ENCODE data around the gene SLC4A8. TPM values are rescaled to one million over a fixed set of nuclear protein-coding genes. Genes with fewer than 3 reads are reported as not detected.

Gene SLC4A8
- total RNA-seq, 1 experiment from 2014 or later: 1.4 TPM

GRCh38 chr12:51424094-51424661 lies 453 bp upstream of the SLC4A8 start:
- H3K4me1 ChIP-seq (ENCODE audit: control insufficient read depth in 1 of 2, insufficient read depth in 2 of 2, low read length in 2 of 2): peaks cover 7 to 9% of the 10 kb centered on the region in 2 experiments; a peak in 2 of 4 replicates
- no peaks in the 10 kb centered on the region for H3K9me3 ChIP-seq (ENCODE audit: control insufficient read depth in 1 of 2, insufficient read depth in 1 of 2, low read depth in 1 of 2, low read length in 2 of 2)
- ATAC-seq: no peak
- no peak overlapping the region for H3K9ac ChIP-seq (ENCODE audit: low read length)
- H3K9me2 ChIP-seq (ENCODE audit: insufficient read depth): no peaks in the 10 kb centered on the region
- ChIA-PET CTCF (interaction anchor here (1.2 to 5.5 kb wide), 3 partner anchors 108 to 400 kb away, joined by 5 to 54 read pairs (median 6); no protein-coding TSS in a partner anchor), RAD21 (ENCODE audit: low non-redundant PET in 1 of 2, low total read pairs in 2 of 2, uncharacterized antibody in 2 of 2, unreplicated experiment in 2 of 2) (interaction anchor here in 1 of 2 experiments (0.7 kb wide), 1 partner anchor 201 kb away, joined by 3 read pairs; no protein-coding TSS in a partner anchor), POLR2A (no interaction called here)
- no peak overlapping the region for H3K27ac ChIP-seq (ENCODE audit: low read depth, low read length)
- intact Hi-C loops (cut with micrococcal nuclease): no loop called here
- peak overlapping the region in 1 of 2 experiments; percentile 51; a peak in 1 of 4 replicates for H3K4me3 ChIP-seq (replicated peaks in 1 of 2; ENCODE audit: low read depth in 1 of 2, low read length in 2 of 2)
- H4K20me1 ChIP-seq (ENCODE audit: insufficient read depth): no peaks in the 10 kb centered on the region
- no peak for DNase-seq (ENCODE audit: low read depth, low spot score)
- TF ChIP-seq POLR2A (IDR thresholded peaks at IDR 0.05; ENCODE audit: borderline replicate concordance, extremely low read depth, insufficient read depth, insufficient read length) (no peak), ZFX (IDR thresholded peaks at IDR 0.05) (no peak), POLR2AphosphoS5 (IDR thresholded peaks at IDR 0.05; ENCODE audit: low read depth, low read length) (no peak), CEBPB (IDR thresholded peaks at IDR 0.05; ENCODE audit: low read depth) (no peak), EZH2phosphoT487 (IDR thresholded peaks at IDR 0.05; ENCODE audit: borderline replicate concordance) (no peak), YY1 (IDR thresholded peaks at IDR 0.05; ENCODE audit: extremely low read depth, insufficient replicate concordance, low read depth, low read length) (no peak), SP1 (IDR thresholded peaks at IDR 0.05; ENCODE audit: low read depth) (no peak), ZNF274 (IDR thresholded peaks at IDR 0.05; ENCODE audit: low read depth, low read length) (no peak), ATF3 (IDR thresholded peaks at IDR 0.05) (no peak), SRF (IDR thresholded peaks at IDR 0.05; ENCODE audit: low read depth) (no peak), ZBTB33 (IDR thresholded peaks at IDR 0.05; ENCODE audit: extremely low read depth, insufficient replicate concordance, low read length) (no peak), MAX (IDR thresholded peaks at IDR 0.05) (no peak), FOSL1 (IDR thresholded peaks at IDR 0.05; ENCODE audit: low read depth) (no peak), RAD21 (IDR thresholded peaks at IDR 0.05; ENCODE audit: low read depth) (no peak), EZH2 (IDR thresholded peaks at IDR 0.05) (no peak), SIN3A (IDR thresholded peaks at IDR 0.05; ENCODE audit: low read depth) (no peak), JUND (IDR thresholded peaks at IDR 0.05) (no peak)
- peak overlapping the region; percentile 67; the same call in 1 of the 2 replicates for H3K4me2 ChIP-seq (ENCODE audit: low read length)
- no TSS peak for BruUV-seq (replicated peaks)
- H3K79me2 ChIP-seq (ENCODE audit: insufficient read depth, low read length): no peaks in the 10 kb centered on the region
- peak overlapping the region; percentile 50 for H2AFZ ChIP-seq (ENCODE audit: low read depth, low read length, poor library complexity, severe bottlenecking)
- H3K36me3 ChIP-seq (ENCODE audit: control insufficient read depth in 1 of 2, insufficient read depth in 2 of 2, low read length in 2 of 2): no peaks in the 10 kb centered on the region
- H3K27me3 ChIP-seq (ENCODE audit: insufficient read depth, low read length): no peaks in the 10 kb centered on the region

Data from HCT116 (cell line).